Skeletal muscle tissue (tissue), 4 donors: Measurements from ENCODE around the gene ABCA7. TPM values are rescaled to one million over a fixed set of nuclear protein-coding genes. Genes with fewer than 3 reads are reported as not detected.

ENCODE experiments used
- H3K27ac ChIP-seq: one replicate; pipeline ENCODE4 v1.7.0; 2013; ENCODE audit warnings: mild to moderate bottlenecking, low read depth, low read length, inconsistent platforms
- H3K27me3 ChIP-seq, 3 donors: one replicate each; pipeline ENCODE4 v1.7.0; 2013; ENCODE audit warnings: low read length in 3 of 3; ENCODE audit not compliant: control insufficient read depth in 3 of 3, insufficient read depth in 3 of 3
- H3K36me3 ChIP-seq, 3 donors: one replicate each; pipeline ENCODE4 v1.7.0; 2013; ENCODE audit warnings: low read length in 3 of 3; ENCODE audit not compliant: control insufficient read depth in 3 of 3, insufficient read depth in 3 of 3
- H3K4me1 ChIP-seq, 3 donors: one replicate each; pipeline ENCODE4 v1.7.0; 2013; ENCODE audit warnings: low read length in 3 of 3, mild to moderate bottlenecking in 3 of 3; ENCODE audit not compliant: control insufficient read depth in 3 of 3, insufficient read depth in 3 of 3
- H3K4me3 ChIP-seq, 3 donors: one replicate each; pipeline ENCODE4 v1.7.0; 2013; ENCODE audit warnings: low read length in 3 of 3
- H3K9ac ChIP-seq, 3 donors: one replicate each; pipeline ENCODE4 v1.7.0; 2013; ENCODE audit warnings: low read length in 3 of 3, mild to moderate bottlenecking in 3 of 3, moderate library complexity in 2 of 3, low read depth in 1 of 3
- H3K9me3 ChIP-seq, 3 donors: one replicate each; pipeline ENCODE4 v1.7.0; 2013; ENCODE audit warnings: low read length in 3 of 3; ENCODE audit not compliant: control insufficient read depth in 3 of 3
- total RNA-seq: library from RNA; depleted of rRNA; stranded (reverse); fragments of >200 nt; gene quantifications from one replicate; pipeline ENCODE4 v1.2.3, GENCODE V29; 2014
- donor health status: Osteomylitis.

Gene ABCA7
- total RNA-seq, 1 donor from 2014 or later, result 6.8 TPM

- Histone ChIP-seq H3K27ac (no peak overlapping the region), H3K4me1 (no peaks in the 10 kb centered on the region), H3K36me3 (peaks cover 24 to 58% (median 38%) of the 10 kb centered on the region in 3 donors)
Observed at GRCh38 chr19:1054102-1055027, 14.5 kb downstream of the ABCA7 start.

GRCh38 chr19:1055028-1055425 is 15.1 kb downstream of the ABCA7 start:
- Histone ChIP-seq H3K9ac (no peak overlapping the region), H3K9me3 (peaks cover 9 to 33% (median 26%) of the 10 kb centered on the region in 3 donors), H3K27ac (no peak overlapping the region), H3K4me3 (no peak overlapping the region), H3K27me3 (no peaks in the 10 kb centered on the region), H3K36me3 (peaks cover 26 to 58% (median 38%) of the 10 kb centered on the region in 3 donors), H3K4me1 (no peaks in the 10 kb centered on the region)

More at GRCh38 chr19:1054102-1055027, 14.5 kb downstream of the ABCA7 start:
- Histone ChIP-seq H3K4me3 (no peak overlapping the region), H3K9me3 (peaks cover 9 to 33% (median 23%) of the 10 kb centered on the region in 3 donors), H3K9ac (no peak overlapping the region), H3K27me3 (no peaks in the 10 kb centered on the region)

GRCh38 chr19:1055886-1056620 is 16.1 kb downstream of the ABCA7 start:
- H3K4me3 ChIP-seq, result peak overlapping the region in 1 of 3 donors; percentile 3
- H3K9me3 ChIP-seq, result peaks cover 9 to 33% (median 26%) of the 10 kb centered on the region in 3 donors
- peaks cover 26 to 58% (median 38%) of the 10 kb centered on the region in 3 donors for H3K36me3 ChIP-seq
- no peaks in the 10 kb centered on the region for H3K27me3 ChIP-seq
- H3K4me1 ChIP-seq, result no peaks in the 10 kb centered on the region
- no peak overlapping the region for H3K27ac ChIP-seq
- H3K9ac ChIP-seq, result no peak overlapping the region

- peaks cover 9 to 33% (median 26%) of the 10 kb centered on the region in 3 donors for H3K9me3 ChIP-seq
Observed at GRCh38 chr19:1057176-1057855, 17.4 kb downstream of the ABCA7 start.

GRCh38 chr19:1058112-1058511 is 18.2 kb downstream of the ABCA7 start:
- Histone ChIP-seq H3K4me3 (peak overlapping the region in 1 of 3 donors; percentile 34), H3K36me3 (peaks cover 23 to 56% (median 38%) of the 10 kb centered on the region in 3 donors), H3K27ac (no peak overlapping the region), H3K27me3 (no peaks in the 10 kb centered on the region), H3K9ac (no peak overlapping the region), H3K9me3 (peaks cover 9 to 33% (median 26%) of the 10 kb centered on the region in 3 donors), H3K4me1 (no peaks in the 10 kb centered on the region)

More at GRCh38 chr19:1057176-1057855, 17.4 kb downstream of the ABCA7 start:
- H3K9ac ChIP-seq, result no peak overlapping the region
- no peak overlapping the region for H3K27ac ChIP-seq
- H3K4me3 ChIP-seq, result peak overlapping the region in 2 of 3 donors; percentile 24 to 49
- H3K36me3 ChIP-seq, result peaks cover 23 to 58% (median 38%) of the 10 kb centered on the region in 3 donors
- no peaks in the 10 kb centered on the region for H3K27me3 ChIP-seq
- H3K4me1 ChIP-seq, result no peaks in the 10 kb centered on the region

GRCh38 chr19:1060689-1061088 is 20.8 kb downstream of the ABCA7 start:
- peaks cover 15 to 16% (median 15%) of the 10 kb centered on the region in 3 donors for H3K27me3 ChIP-seq

GRCh38 chr19:1061987-1062386 is 22.1 kb downstream of the ABCA7 start:
- H3K4me3 ChIP-seq, result no peak overlapping the region
- no peak overlapping the region for H3K27ac ChIP-seq
- peaks cover 11 to 23% (median 15%) of the 10 kb centered on the region in 3 donors for H3K4me1 ChIP-seq
- peaks cover 9 to 20% (median 19%) of the 10 kb centered on the region in 3 donors for H3K9me3 ChIP-seq
- H3K36me3 ChIP-seq, result peaks cover 10 to 18% (median 17%) of the 10 kb centered on the region in 3 donors
- H3K27me3 ChIP-seq, result peaks cover 24 to 28% (median 26%) of the 10 kb centered on the region in 3 donors
- H3K9ac ChIP-seq, result no peak overlapping the region

More at GRCh38 chr19:1060689-1061088, 20.8 kb downstream of the ABCA7 start:
- H3K27ac ChIP-seq, result no peak overlapping the region
- peaks cover 20 to 31% (median 30%) of the 10 kb centered on the region in 3 donors for H3K36me3 ChIP-seq
- no peak overlapping the region for H3K4me3 ChIP-seq
- H3K9me3 ChIP-seq, result peaks cover 9 to 32% (median 26%) of the 10 kb centered on the region in 3 donors
- H3K4me1 ChIP-seq, result peaks cover 8 to 12% (median 9%) of the 10 kb centered on the region in 3 donors
- H3K9ac ChIP-seq, result no peak overlapping the region

- Histone ChIP-seq H3K9ac (no peak overlapping the region), H3K27ac (no peak overlapping the region), H3K4me3 (no peak overlapping the region), H3K36me3 (peaks cover 8 to 14% (median 13%) of the 10 kb centered on the region in 3 donors), H3K4me1 (peaks cover 11 to 23% (median 15%) of the 10 kb centered on the region in 3 donors), H3K27me3 (peaks cover 26 to 33% (median 32%) of the 10 kb centered on the region in 3 donors), H3K9me3 (peaks cover 5 to 15% (median 14%) of the 10 kb centered on the region in 3 donors)
Observed at GRCh38 chr19:1062387-1063029, 22.6 kb downstream of the ABCA7 start.
